HCT116 (cell line): ENCODE data around the gene ZSWIM6. TPM values are rescaled to one million over a fixed set of nuclear protein-coding genes. Genes with fewer than 3 reads are reported as not detected.

Experiments
- ATF3 ChIP-seq: IDR thresholded peaks from 2 replicates; pipeline ENCODE4 v1.6.1; 2012
- CBX3 ChIP-seq: IDR thresholded peaks from 2 replicates; pipeline ENCODE4 v1.6.1; 2012; ENCODE audit warnings: low read depth
- CTCF ChIP-seq, 3 experiments: fragments of 200-600 bp in 1 of 3; sonication (generic) in 1 of 3; IDR thresholded peaks in 2 of 3; conservative IDR thresholded peaks in 1 of 3; 2 replicates each; pipeline ENCODE4 v1.5.1; 2012 to 2017; ENCODE audit warnings: low read depth in 2 of 3, low read length in 2 of 3, antibody characterized with exemption in 1 of 3, borderline replicate concordance in 1 of 3, control low read depth in 1 of 3, mild to moderate bottlenecking in 1 of 3, mixed read lengths in 1 of 3, mixed run types in 1 of 3, moderate library complexity in 1 of 3; ENCODE audit not compliant: insufficient read depth in 1 of 3
- ELF1 ChIP-seq: IDR thresholded peaks from 2 replicates; pipeline ENCODE4 v1.6.1; 2012; ENCODE audit warnings: low read depth, borderline replicate concordance
- EZH2 ChIP-seq: fragments of 200-600 bp; sonication (generic); IDR thresholded peaks from 2 replicates; pipeline ENCODE4 v1.6.1; 2017; ENCODE audit warnings: antibody characterized with exemption, mixed run types
- FOSL1 ChIP-seq: IDR thresholded peaks from 2 replicates; pipeline ENCODE4 v1.6.1; 2012; ENCODE audit warnings: low read depth
- JUND ChIP-seq: IDR thresholded peaks from 2 replicates; pipeline ENCODE4 v1.6.1; 2012
- POLR2A ChIP-seq: IDR thresholded peaks from 2 replicates; pipeline ENCODE4 v1.7.0; 2011; ENCODE audit warnings: borderline replicate concordance; ENCODE audit not compliant: insufficient read depth, insufficient read length; ENCODE audit errors: extremely low read depth
- REST ChIP-seq: IDR thresholded peaks from 2 replicates; pipeline ENCODE4 v1.6.1; 2012; ENCODE audit warnings: low read depth
- SIN3A ChIP-seq: IDR thresholded peaks from 2 replicates; pipeline ENCODE4 v1.6.1; 2012; ENCODE audit warnings: low read depth
- SRF ChIP-seq: IDR thresholded peaks from 2 replicates; pipeline ENCODE4 v1.6.1; 2012; ENCODE audit warnings: low read depth
- YY1 ChIP-seq: IDR thresholded peaks from 2 replicates; pipeline ENCODE4 v1.6.1; 2011; ENCODE audit warnings: low read length, low read depth, moderate library complexity, mild to moderate bottlenecking; ENCODE audit not compliant: insufficient replicate concordance; ENCODE audit errors: extremely low read depth
- total RNA-seq: library from RNA; stranded (reverse); gene quantifications from one replicate; pipeline ENCODE4 v1.2.1, GENCODE V29; 2021; ENCODE audit not compliant: unreplicated experiment

Gene ZSWIM6
- total RNA-seq, 1 experiment from 2014 or later: 7.4 TPM

GRCh38 chr5:61306531-61307131 is 25.4 kb upstream of the ZSWIM6 start (continued):
- TF ChIP-seq REST (no peak), JUND (no peak), FOSL1 (no peak), SRF (no peak), YY1 (no peak), CBX3 (no peak), SIN3A (no peak), EZH2 (no peak), POLR2A (no peak), CTCF (IDR thresholded peaks at IDR 0.05 in 2 of 3, conservative IDR thresholded peaks at IDR 0.05 in 1 of 3; ENCODE audit: borderline replicate concordance in 1 of 3, insufficient read depth in 1 of 3, low read depth in 2 of 3, low read length in 2 of 3) (no peak), ELF1 (no peak), ATF3 (no peak)
- TF ChIP-seq, all 23 proteins: peak for 0
